NCI-H524 treated with DMSO at 0.1 percent for 48 hours (cell line): Measurements from ENCODE around the gene ADIPOR2.

Experiments
- DNase-seq: peaks from one replicate; lab custom pipeline; 2025; lab: John Stamatoyannopoulos, UW

The ADIPOR2 gene

GRCh38 chr12:1776170-1776921 lies 85.5 kb downstream of the ADIPOR2 start:
- no peak for DNase-seq

GRCh38 chr12:1777798-1778197 lies 86.9 kb downstream of the ADIPOR2 start:
- no peak for DNase-seq

GRCh38 chr12:1778911-1779310 lies 88.0 kb downstream of the ADIPOR2 start:
- no peak for DNase-seq

- DNase-seq = no peak
Observed at GRCh38 chr12:1779783-1780182, 88.9 kb downstream of the ADIPOR2 start.

- no peak for DNase-seq
Observed at GRCh38 chr12:1781772-1782171, 90.9 kb downstream of the ADIPOR2 start.

- no peak for DNase-seq
Observed at GRCh38 chr12:1782215-1782614, 91.3 kb downstream of the ADIPOR2 start.

GRCh38 chr12:1787714-1788113 lies 96.8 kb downstream of the ADIPOR2 start:
- DNase-seq = no peak

- no peak for DNase-seq
Observed at GRCh38 chr12:1790444-1790843, 99.6 kb downstream of the ADIPOR2 start.

- DNase-seq = no peak
Observed at GRCh38 chr12:1791104-1791841, 100.4 kb downstream of the ADIPOR2 start.

- no peak for DNase-seq
Observed at GRCh38 chr12:1792406-1792805, 101.5 kb downstream of the ADIPOR2 start.

GRCh38 chr12:1793426-1794210 lies 102.7 kb downstream of the ADIPOR2 start:
- DNase-seq = no peak

GRCh38 chr12:1794440-1795090 lies 103.7 kb downstream of the ADIPOR2 start:
- no peak for DNase-seq

- DNase-seq = no peak
Observed at GRCh38 chr12:1795221-1795784, 104.4 kb downstream of the ADIPOR2 start.

GRCh38 chr12:1795785-1796514 lies 105.1 kb downstream of the ADIPOR2 start:
- DNase-seq = no peak

- DNase-seq = no peak
Observed at GRCh38 chr12:1796515-1797010, 105.7 kb downstream of the ADIPOR2 start.

GRCh38 chr12:1797011-1797901 lies 106.4 kb downstream of the ADIPOR2 start:
- DNase-seq = no peak

GRCh38 chr12:1797991-1798640 lies 107.2 kb downstream of the ADIPOR2 start:
- no peak for DNase-seq

- no peak for DNase-seq
Observed at GRCh38 chr12:1798641-1799020, 107.8 kb downstream of the ADIPOR2 start.
